Ovary (tissue), 3 donors: ENCODE measurements around the gene CPVL.

Source experiments
- POLR2A ChIP-seq: fragments of 450-650 bp; IDR thresholded peaks from one replicate; pipeline ENCODE4 v1.6.1; 2017; ENCODE audit warnings: antibody characterized with exemption, mild to moderate bottlenecking, moderate library complexity
- TF ChIP-seq, protein P1 (sequence below), 3 donors: fragments of 450-650 bp in 2 of 3; fragments of 200-600 bp in 1 of 3; IDR thresholded peaks; one replicate each; pipeline versions ENCODE4 v1.5.1 to v1.8.0; 2016 to 2022; ENCODE audit warnings: antibody characterized with exemption in 3 of 3, mild to moderate bottlenecking in 1 of 3
- donor health status: DM: no; HTN: no; CAD: no.

- TF ChIP-seq, protein P1, sequence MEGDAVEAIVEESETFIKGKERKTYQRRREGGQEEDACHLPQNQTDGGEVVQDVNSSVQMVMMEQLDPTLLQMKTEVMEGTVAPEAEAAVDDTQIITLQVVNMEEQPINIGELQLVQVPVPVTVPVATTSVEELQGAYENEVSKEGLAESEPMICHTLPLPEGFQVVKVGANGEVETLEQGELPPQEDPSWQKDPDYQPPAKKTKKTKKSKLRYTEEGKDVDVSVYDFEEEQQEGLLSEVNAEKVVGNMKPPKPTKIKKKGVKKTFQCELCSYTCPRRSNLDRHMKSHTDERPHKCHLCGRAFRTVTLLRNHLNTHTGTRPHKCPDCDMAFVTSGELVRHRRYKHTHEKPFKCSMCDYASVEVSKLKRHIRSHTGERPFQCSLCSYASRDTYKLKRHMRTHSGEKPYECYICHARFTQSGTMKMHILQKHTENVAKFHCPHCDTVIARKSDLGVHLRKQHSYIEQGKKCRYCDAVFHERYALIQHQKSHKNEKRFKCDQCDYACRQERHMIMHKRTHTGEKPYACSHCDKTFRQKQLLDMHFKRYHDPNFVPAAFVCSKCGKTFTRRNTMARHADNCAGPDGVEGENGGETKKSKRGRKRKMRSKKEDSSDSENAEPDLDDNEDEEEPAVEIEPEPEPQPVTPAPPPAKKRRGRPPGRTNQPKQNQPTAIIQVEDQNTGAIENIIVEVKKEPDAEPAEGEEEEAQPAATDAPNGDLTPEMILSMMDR (IDR thresholded peaks at IDR 0.05) = no peak
- no peak for TF ChIP-seq POLR2A
These were observed 29.8 kb downstream of the CPVL start for GRCh38 chr7:29116361-29117200.
